Chondrocyte (in vitro differentiated cells): ENCODE results near the gene ULBP2. TPM values are rescaled to one million over a fixed set of nuclear protein-coding genes. Genes with fewer than 3 reads are reported as not detected.
"Not testable (repeated sequence)": the region's sequence is repeated elsewhere in the genome, so short reads cannot be mapped to it uniquely, and the experiment has no call there.

Experiments used
- DNase-seq: peaks from one replicate; pipeline ENCODE4 v3.0.0; 2021; ENCODE audit warnings: mixed read lengths, low spot score
- H3K27ac Mint-ChIP-seq: one replicate; pipeline ENCODE4 v1.8.0; 2021; ENCODE audit warnings: mild to moderate bottlenecking, moderate library complexity, mixed read lengths; ENCODE audit not compliant: unreplicated experiment
- H3K27me3 Mint-ChIP-seq: 2 replicates; pipeline ENCODE4 v1.8.0; 2021; ENCODE audit warnings: low read depth, mixed read lengths
- H3K36me3 Mint-ChIP-seq: 2 replicates; pipeline ENCODE4 v1.8.0; 2021; ENCODE audit warnings: low read depth, mixed read lengths
- H3K4me1 Mint-ChIP-seq: 2 replicates; pipeline ENCODE4 v1.8.0; 2021; ENCODE audit warnings: low read depth, mild to moderate bottlenecking, mixed read lengths
- H3K4me3 Mint-ChIP-seq: one replicate; pipeline ENCODE4 v1.8.0; 2021; ENCODE audit warnings: mild to moderate bottlenecking, moderate library complexity, mixed read lengths; ENCODE audit not compliant: unreplicated experiment
- H3K9me3 Mint-ChIP-seq: 2 replicates; pipeline ENCODE4 v1.8.0; 2021; ENCODE audit warnings: low read depth, mixed read lengths
- CTCF ChIP-seq: fragments of 200-600 bp; sonication (generic); IDR thresholded peaks from 2 replicates; pipeline ENCODE4 v1.5.0; 2021; ENCODE audit warnings: antibody characterized with exemption, mild to moderate bottlenecking, moderate library complexity
- total RNA-seq: library from RNA; stranded (reverse); gene quantifications from 3 replicates; pipeline ENCODE4 v1.2.1, GENCODE V29; 2021

Gene ULBP2
- total RNA-seq, 1 donor from 2014 or later = 15.1 TPM

- Mint-ChIP-seq H3K9me3 (no peaks in the 10 kb centered on the region), H3K4me1 (peaks cover under 1% of the 10 kb centered on the region), H3K27ac (no peak overlapping the region), H3K4me3 (no peak overlapping the region), H3K27me3 (peaks cover 39% of the 10 kb centered on the region), H3K36me3 (peaks cover 9% of the 10 kb centered on the region)
- DNase-seq = no peak
- no peak for TF ChIP-seq CTCF
Observed at GRCh38 chr6:149948011-149948410, 6.2 kb downstream of the ULBP2 start.

GRCh38 chr6:149948616-149949015 lies 6.8 kb downstream of the ULBP2 start:
- H3K36me3 Mint-ChIP-seq = peaks cover 9% of the 10 kb centered on the region
- peaks cover 45% of the 10 kb centered on the region for H3K27me3 Mint-ChIP-seq
- no peak overlapping the region for H3K27ac Mint-ChIP-seq
- TF ChIP-seq CTCF = no peak
- no peak overlapping the region for H3K4me3 Mint-ChIP-seq
- no peaks in the 10 kb centered on the region for H3K9me3 Mint-ChIP-seq
- no peak for DNase-seq
- H3K4me1 Mint-ChIP-seq = no peaks in the 10 kb centered on the region

- Mint-ChIP-seq H3K9me3 (no peaks in the 10 kb centered on the region), H3K4me3 (no peak overlapping the region), H3K4me1 (peaks cover 4% of the 10 kb centered on the region), H3K27ac (no peak overlapping the region), H3K36me3 (peaks cover 9% of the 10 kb centered on the region), H3K27me3 (peaks cover 52% of the 10 kb centered on the region)
- TF ChIP-seq CTCF = no peak
- DNase-seq = no peak
Observed at GRCh38 chr6:149950423-149950822, 8.6 kb downstream of the ULBP2 start.

GRCh38 chr6:149951096-149951495 lies 9.3 kb downstream of the ULBP2 start:
- TF ChIP-seq CTCF = no peak
- H3K27me3 Mint-ChIP-seq = peaks cover 59% of the 10 kb centered on the region

GRCh38 chr6:149951626-149952025 lies 9.8 kb downstream of the ULBP2 start:
- no peaks in the 10 kb centered on the region for H3K9me3 Mint-ChIP-seq
- H3K27ac Mint-ChIP-seq = no peak overlapping the region

More at GRCh38 chr6:149951096-149951495, 9.3 kb downstream of the ULBP2 start:
- H3K27ac Mint-ChIP-seq = no peak overlapping the region
- H3K9me3 Mint-ChIP-seq = no peaks in the 10 kb centered on the region
- H3K4me1 Mint-ChIP-seq = peaks cover 4% of the 10 kb centered on the region
- peaks cover 9% of the 10 kb centered on the region for H3K36me3 Mint-ChIP-seq
- no peak overlapping the region for H3K4me3 Mint-ChIP-seq
- no peak for DNase-seq

GRCh38 chr6:149953390-149953789 lies 11.6 kb downstream of the ULBP2 start:
- H3K36me3 Mint-ChIP-seq, H3K27ac Mint-ChIP-seq, H3K4me1 Mint-ChIP-seq, H3K4me3 Mint-ChIP-seq, H3K9me3 Mint-ChIP-seq, DNase-seq: not testable (repeated sequence)
- peaks cover 65% of the 10 kb centered on the region for H3K27me3 Mint-ChIP-seq

More at GRCh38 chr6:149951626-149952025, 9.8 kb downstream of the ULBP2 start:
- DNase-seq = no peak
- no peak for TF ChIP-seq CTCF
- Mint-ChIP-seq H3K27me3 (peaks cover 62% of the 10 kb centered on the region), H3K4me3 (no peak overlapping the region), H3K36me3 (peaks cover 9% of the 10 kb centered on the region), H3K4me1 (peaks cover 4% of the 10 kb centered on the region)
